GM18511 (cell line): Measurements from ENCODE around the gene KAZN.

ENCODE experiments used
- ATAC-seq: cut with Tn5 transposase; IDR thresholded peaks from one replicate; pipeline ENCODE4 v1.9.1; 2021; ENCODE audit warnings: mild to moderate bottlenecking, moderate library complexity; ENCODE audit not compliant: unreplicated experiment

KAZN gene

GRCh38 chr1:14639291-14640050, 41.0 kb downstream of the KAZN start:
- no peak for ATAC-seq

GRCh38 chr1:14642712-14643111, 44.2 kb downstream of the KAZN start:
- no peak for ATAC-seq

- ATAC-seq: no peak
Measured at GRCh38 chr1:14646973-14647372, 48.5 kb downstream of the KAZN start.

- ATAC-seq: no peak
Measured at GRCh38 chr1:14647777-14648176, 49.3 kb downstream of the KAZN start.

DNA sequence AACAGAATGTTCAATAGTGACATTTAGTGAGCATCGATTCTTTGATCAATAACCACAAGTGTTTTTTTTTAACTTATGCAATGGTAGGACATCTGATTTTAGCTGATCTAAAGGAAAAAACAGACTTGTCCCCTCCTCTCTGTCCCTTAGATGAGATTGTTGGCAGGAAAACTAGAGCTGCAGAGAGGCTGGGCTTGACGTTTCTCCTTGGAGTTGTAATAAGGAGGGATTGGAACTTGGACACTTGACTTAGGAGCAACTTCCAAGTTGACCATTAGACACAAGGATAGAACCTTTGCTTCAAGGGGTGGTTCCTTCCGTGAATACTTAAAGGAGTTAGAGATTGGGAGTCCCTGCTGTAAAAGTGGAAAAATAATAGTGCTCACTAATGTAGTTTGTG, 49.9 kb downstream of the KAZN start:
- ATAC-seq: no peak

- ATAC-seq: no peak
Measured at GRCh38 chr1:14648896-14649855, 50.7 kb downstream of the KAZN start.

DNA sequence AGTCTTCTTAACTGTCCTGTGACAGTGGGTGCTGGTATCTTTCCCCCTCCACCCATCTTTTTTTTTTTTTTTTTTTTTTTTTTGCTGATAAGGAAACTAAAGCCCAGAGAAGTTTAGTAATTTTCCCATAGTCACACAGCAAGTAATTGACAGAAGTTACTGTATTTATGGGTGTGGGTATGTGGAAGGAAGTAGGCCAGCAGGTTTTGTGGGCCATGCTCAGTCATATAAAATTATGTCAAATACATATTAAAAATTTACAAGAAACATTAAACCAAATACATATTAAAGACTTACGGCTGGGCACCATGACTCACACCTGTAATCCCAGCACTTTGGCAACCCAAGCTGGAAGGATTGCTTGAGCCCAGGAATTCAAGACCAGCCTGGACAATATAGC, 51.5 kb downstream of the KAZN start:
- no peak for ATAC-seq

- no peak for ATAC-seq
Measured at GRCh38 chr1:14650951-14651350, 52.5 kb downstream of the KAZN start.

GRCh38 chr1:14652840-14653239, 54.4 kb downstream of the KAZN start:
- no peak for ATAC-seq

GRCh38 chr1:14653461-14653960, 55.0 kb downstream of the KAZN start:
- no peak for ATAC-seq

- no peak for ATAC-seq
Measured at GRCh38 chr1:14654554-14654953, 56.1 kb downstream of the KAZN start.

GRCh38 chr1:14655385-14655784, 56.9 kb downstream of the KAZN start:
- no peak for ATAC-seq

GRCh38 chr1:14656384-14656937, 58.0 kb downstream of the KAZN start:
- no peak for ATAC-seq

- ATAC-seq: no peak
Measured at GRCh38 chr1:14658642-14659041, 60.2 kb downstream of the KAZN start.

- no peak for ATAC-seq
Measured at GRCh38 chr1:14659913-14660312, 61.4 kb downstream of the KAZN start.

GRCh38 chr1:14660801-14661200, 62.3 kb downstream of the KAZN start:
- ATAC-seq: no peak

DNA sequence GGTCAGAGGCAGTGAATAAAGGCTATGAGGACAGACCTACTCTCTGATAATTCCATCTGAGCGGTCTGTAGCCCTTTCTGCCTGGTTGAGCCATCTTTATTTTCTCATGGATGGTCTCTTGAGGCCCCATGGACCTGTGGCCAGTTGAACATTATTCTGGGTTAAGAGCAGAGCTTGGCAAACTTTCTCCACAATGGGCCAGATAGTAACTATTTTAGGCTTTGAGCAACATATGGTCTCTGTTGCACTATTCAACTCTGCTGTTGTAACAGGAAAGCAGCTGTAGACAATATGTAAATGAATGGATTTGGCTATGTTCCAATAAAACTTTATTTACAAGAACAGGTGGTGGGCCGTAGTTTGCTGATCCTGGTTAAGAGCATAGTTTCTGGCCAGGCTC, 62.7 kb downstream of the KAZN start:
- no peak for ATAC-seq

- ATAC-seq: no peak
Measured at GRCh38 chr1:14662116-14662515, 63.6 kb downstream of the KAZN start.

DNA sequence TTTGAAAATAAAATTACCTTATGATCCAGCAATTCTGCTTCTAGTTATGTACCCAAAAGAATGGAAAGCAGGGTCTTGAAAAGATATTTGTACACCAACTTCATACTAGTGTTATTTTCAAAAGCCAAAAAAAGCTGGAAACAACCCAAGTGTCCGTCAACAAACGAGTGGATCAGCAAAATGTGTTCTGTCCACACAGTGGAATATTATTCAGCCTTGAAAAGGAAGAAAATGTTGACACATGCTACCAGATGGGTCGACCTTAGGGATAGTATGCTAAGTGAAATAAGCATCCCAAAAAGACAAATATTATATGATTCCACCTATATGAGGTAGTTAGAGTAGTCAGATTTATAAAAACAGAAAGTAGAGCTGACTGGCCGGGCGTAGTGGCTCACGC, 65.3 kb downstream of the KAZN start:
- ATAC-seq: no peak

GRCh38 chr1:14666373-14666772, 67.9 kb downstream of the KAZN start:
- no peak for ATAC-seq

DNA sequence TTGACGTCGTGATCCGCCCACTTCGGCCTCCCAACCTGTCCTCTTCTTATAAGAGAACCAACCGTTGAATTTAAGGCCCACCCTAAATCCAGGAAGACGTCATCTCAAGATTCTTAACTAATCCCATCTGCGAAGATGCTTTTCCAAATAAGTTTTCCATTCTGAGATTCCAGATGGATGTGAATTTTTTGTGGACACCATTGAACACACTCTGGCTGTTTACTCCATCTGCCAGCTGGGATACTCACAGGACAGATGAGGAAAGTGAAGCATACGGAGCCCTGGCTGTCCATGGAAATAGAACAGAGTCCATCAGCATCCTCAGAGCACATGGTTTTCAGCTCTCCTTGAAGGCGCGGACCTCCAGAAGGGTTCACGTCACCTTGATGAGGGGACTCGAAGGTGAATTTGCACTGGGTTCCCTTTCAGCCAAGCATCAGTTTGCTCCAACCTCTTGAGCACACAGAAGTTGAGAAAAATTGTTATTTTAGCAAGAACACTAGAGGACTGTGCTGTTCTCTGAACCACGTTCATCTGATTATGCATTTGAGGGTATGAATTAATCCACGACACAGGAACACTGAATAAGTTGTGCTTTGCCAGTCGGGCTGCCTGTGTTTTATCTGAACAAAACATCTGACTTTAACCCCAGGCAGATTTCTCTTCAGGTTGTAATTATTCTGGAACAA, 68.6 kb downstream of the KAZN start:
- ATAC-seq: no peak
